ENCODE measurements around the gene FAM193B. TPM values are rescaled to one million over a fixed set of nuclear protein-coding genes. Genes with fewer than 3 reads are reported as not detected.

Gene FAM193B
- total and polyA plus RNA-seq, 2 donors (not counting 1 experiment from before 2014, with no cell fraction given) = 227 to 301 TPM

GRCh38 chr5:177516601-177517568 is 37.5 kb downstream of the FAM193B start, which contains the start of gene DDX41:
Gene DDX41, minus strand, starts transcription at chr5:177516961. Its CDS starts 16 bp downstream, at chr5:177516945.
- TF ChIP-seq EZH2 (IDR thresholded peaks at IDR 0.05; ENCODE audit: borderline replicate concordance, insufficient read depth, low read depth, low read length, poor library complexity, severe bottlenecking) (no peak), CTCF (IDR thresholded peaks at IDR 0.05) (no peak)
- DNase-seq (peak; percentile 96), ATAC-seq (ENCODE audit: low read depth) (peak; percentile 90)
- Histone ChIP-seq H3K4me3 (ENCODE audit: control extremely low read depth in 1 of 5, extremely low read depth in 1 of 5, insufficient read depth in 1 of 5, low read depth in 2 of 5, low read length in 4 of 5) (peak within 1 kb of the TSS; percentile 78 to 96 (median 89)), H3K4me2 (replicated peaks; ENCODE audit: low read depth, low read length, poor library complexity, severe bottlenecking) (peak within 1 kb of the TSS; percentile 87), H4K20me1 (ENCODE audit: control insufficient read depth, insufficient read depth, low read length, poor library complexity, severe bottlenecking) (peaks cover 19% of the 10 kb centered on the region), H2AFZ (ENCODE audit: insufficient read depth, low read depth, low read length, poor library complexity, severe bottlenecking) (peak within 1 kb of the TSS; percentile 93), H3K4me1 (ENCODE audit: control insufficient read depth in 2 of 2, insufficient read depth in 2 of 2, low read length in 2 of 2) (peaks cover 7 to 28% of the 10 kb centered on the region in 2 donors), H3K27ac (ENCODE audit: low read length in 2 of 2) (peak within 1 kb of the TSS; percentile 46 to 70), H3K27me3 (replicated peaks in 1 of 4; ENCODE audit: control extremely low read depth in 1 of 4, control insufficient read depth in 3 of 4, insufficient read depth in 4 of 4, low read length in 3 of 4) (no peaks in the 10 kb centered on the region), H3K9ac (ENCODE audit: low read length) (peak within 1 kb of the TSS; percentile 73), H3K36me3 (replicated peaks in 1 of 2; ENCODE audit: control extremely low read depth in 1 of 2, control insufficient read depth in 1 of 2, extremely low read depth in 1 of 2, insufficient read depth in 2 of 2, low read length in 1 of 2) (peaks cover 0 to 59% of the 10 kb centered on the region in 2 experiments), H3K79me2 (ENCODE audit: control insufficient read depth, insufficient read depth, low read length) (peaks cover 57% of the 10 kb centered on the region), H3K9me3 (ENCODE audit: control extremely low read depth in 1 of 3, control insufficient read depth in 2 of 3, insufficient read depth in 1 of 3, low read length in 2 of 3) (no peaks in the 10 kb centered on the region)
- POLR2A ChIA-PET = interaction anchor here (0.6 to 1.3 kb wide), 4 partner anchors 15 to 165 kb away, joined by 3 read pairs; partner anchors contain the start of genes LMAN2 and PDLIM7
- Mint-ChIP-seq H3K4me1 (peaks cover 47% of the 10 kb centered on the region), H3K9me3 (ENCODE audit: insufficient read depth) (no peaks in the 10 kb centered on the region), H3K4me3 (peak within 1 kb of the TSS; percentile 91), H3K27me3 (no peaks in the 10 kb centered on the region), H3K27ac (peak within 1 kb of the TSS; percentile 93)
- CTCF ChIA-PET = interaction anchor here (1.2 to 2.3 kb wide), 6 partner anchors 9 to 127 kb away, joined by 3 to 17 read pairs (median 4); no protein-coding TSS in a partner anchor
- intact Hi-C loops (cut with micrococcal nuclease) = loop anchor here (1.0 kb wide), 2 partner anchors 9 to 37 kb away; partner anchors contain the start of gene FAM193B
- WGBS (ENCODE audit: insufficient coverage) = under 1% methylated on average over 93 of the region's 96 CpGs
